Spleen (tissue), 7 donors: ENCODE measurements around the gene ASZ1.

Experiments
- CTCF ChIP-seq, 11 experiments: fragments of 200-600 bp in 7 of 11; fragments of 450-650 bp in 4 of 11; sonication (generic) in 4 of 11; IDR thresholded peaks in 8 of 11; conservative IDR thresholded peaks in 3 of 11; 1 replicate in 7 of 11; 2 replicates in 4 of 11; pipeline versions ENCODE4 v1.4.0 to v1.8.0; 2016 to 2021; ENCODE audit warnings: antibody characterized with exemption in 11 of 11, inconsistent platforms in 4 of 11, mild to moderate bottlenecking in 1 of 11
- POLR2A ChIP-seq, 3 donors: fragments of 450-650 bp; IDR thresholded peaks; one replicate each; pipeline ENCODE4 v1.5.1; 2017; ENCODE audit warnings: antibody characterized with exemption in 3 of 3, mild to moderate bottlenecking in 1 of 3
- POLR2AphosphoS5 ChIP-seq, 3 donors: sonication (generic); formaldehyde crosslinking; IDR thresholded peaks; one replicate each; pipeline ENCODE4 v1.5.1; 2017; ENCODE audit warnings: antibody characterized with exemption in 3 of 3
- donor health status: DM: no; HTN: no; CAD: no; lungs with moderate emphysema.
- donor health status: DM: no; HTN: no; CAD: no.
- donor health status: DM: no; HTN: no; CAD: no.

DNA sequence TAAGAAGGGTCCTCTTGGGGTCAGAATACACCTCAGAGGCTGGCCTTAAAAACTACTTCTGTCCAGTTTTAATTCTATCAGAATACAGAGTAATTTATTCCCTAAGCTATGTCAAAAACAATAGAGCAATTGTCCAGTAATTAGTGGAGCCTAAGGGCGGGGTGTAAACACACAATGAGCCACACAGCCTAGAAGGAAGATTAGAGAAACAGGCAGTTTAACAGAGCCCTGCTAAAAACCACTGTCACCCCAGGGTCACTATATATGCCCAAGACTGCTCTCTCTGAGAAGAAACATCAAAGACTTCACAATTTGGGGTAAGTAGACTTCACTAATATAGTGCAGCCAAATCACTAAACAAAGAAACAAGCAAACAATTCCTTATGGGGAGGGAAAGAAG lies 77.3 kb downstream of the ASZ1 start:
- TF ChIP-seq CTCF (IDR thresholded peaks at IDR 0.05 in 8 of 11, conservative IDR thresholded peaks at IDR 0.05 in 3 of 11): no peak
- no peak for TF ChIP-seq POLR2AphosphoS5 (IDR thresholded peaks at IDR 0.05)
- no peak for TF ChIP-seq POLR2A (IDR thresholded peaks at IDR 0.05)
